ENCODE measurements around the gene NMNAT3. TPM values are rescaled to one million over a fixed set of nuclear protein-coding genes. Genes with fewer than 3 reads are reported as not detected.
A peak's percentile ranks its signal among the peaks of the same experiment; 100 is the strongest.

The NMNAT3 gene
- total RNA-seq, 1 donor = 1.8 TPM

GRCh38 chr3:139518306-139518705 is 159.5 kb downstream of the NMNAT3 start:
- H3K4me3 ChIP-seq (ENCODE audit: low read depth, low read length) = no peak overlapping the region
- TF ChIP-seq CTCF (IDR thresholded peaks at IDR 0.05; ENCODE audit: insufficient read depth, low read length) = no peak
- DNase-seq (ENCODE audit: low read depth) = no peak

- TF ChIP-seq CTCF (IDR thresholded peaks at IDR 0.05; ENCODE audit: insufficient read depth, low read length) = no peak
- peak; percentile 31 for DNase-seq (ENCODE audit: low read depth)
- H3K4me3 ChIP-seq (ENCODE audit: low read depth, low read length) = no peak overlapping the region
Observed at GRCh38 chr3:139517321-139518065, 160.3 kb downstream of the NMNAT3 start.

GRCh38 chr3:139514741-139515140 is 163.0 kb downstream of the NMNAT3 start:
- DNase-seq (ENCODE audit: low read depth) = no peak
- TF ChIP-seq CTCF (IDR thresholded peaks at IDR 0.05; ENCODE audit: insufficient read depth, low read length) = no peak
- H3K4me3 ChIP-seq (ENCODE audit: low read depth, low read length) = no peak overlapping the region

Small RNA genes within 50 kb of the gene (small RNA-seq; reads per million reads assigned to genes)
- not detected for gene RN7SL724P

Other genes with a start within 250 kb of the NMNAT3 start
- not detected in 2 replicates for gene RBP2, start 201.5 kb downstream of the NMNAT3 start, total RNA-seq (ENCODE audit: low replicate concordance)
- 31.2 and 49.1 TPM in 2 replicates for gene RBP1, start 138.2 kb downstream of the NMNAT3 start, total RNA-seq (ENCODE audit: low replicate concordance)

Measured in fibroblast of the aortic adventitia (primary cell).